ENCODE results near the gene SEC63.
A peak's percentile ranks its signal among the peaks of the same experiment; 100 is the strongest.
"Not testable (repeated sequence)": the region's sequence is repeated elsewhere in the genome, so short reads cannot be mapped to it uniquely, and the experiment has no call there.

Gene SEC63

GRCh38 chr6:107860144-107860543 is 97.9 kb downstream of the SEC63 start:
- not testable (repeated sequence) for DNase-seq (ENCODE audit: low spot score)

- DNase-seq (ENCODE audit: low spot score): no peak
Measured at GRCh38 chr6:107853230-107853629, 104.8 kb downstream of the SEC63 start.

GRCh38 chr6:107849325-107849724 is 108.7 kb downstream of the SEC63 start:
- no peak for DNase-seq (ENCODE audit: low spot score)

GRCh38 chr6:107847844-107848802 is 109.9 kb downstream of the SEC63 start:
- peak; percentile 92 for DNase-seq (ENCODE audit: low spot score)

- no peak for DNase-seq (ENCODE audit: low spot score)
Measured at GRCh38 chr6:107846262-107846795, 111.7 kb downstream of the SEC63 start.

- no peak for DNase-seq (ENCODE audit: low spot score)
Measured at GRCh38 chr6:107845777-107846176, 112.2 kb downstream of the SEC63 start.

- no peak for DNase-seq (ENCODE audit: low spot score)
Measured at GRCh38 chr6:107843400-107843799, 114.6 kb downstream of the SEC63 start.

- DNase-seq (ENCODE audit: low spot score): no peak
Measured at GRCh38 chr6:107841275-107841670, 116.7 kb downstream of the SEC63 start.

GRCh38 chr6:107840636-107841274 is 117.3 kb downstream of the SEC63 start:
- DNase-seq (ENCODE audit: low spot score): no peak

GRCh38 chr6:107833136-107833535 is 124.9 kb downstream of the SEC63 start:
- no peak for DNase-seq (ENCODE audit: low spot score)

GRCh38 chr6:107832151-107833056 is 125.6 kb downstream of the SEC63 start:
- no peak for DNase-seq (ENCODE audit: low spot score)

- no peak for DNase-seq (ENCODE audit: low spot score)
Measured at GRCh38 chr6:107830060-107830459, 127.9 kb downstream of the SEC63 start.

GRCh38 chr6:107827541-107827940 is 130.5 kb downstream of the SEC63 start:
- DNase-seq (ENCODE audit: low spot score): no peak

- no peak for DNase-seq (ENCODE audit: low spot score)
Measured at GRCh38 chr6:107823047-107823557, 134.9 kb downstream of the SEC63 start.

- no peak for DNase-seq (ENCODE audit: low spot score)
Measured at GRCh38 chr6:107822176-107823046, 135.6 kb downstream of the SEC63 start.

GRCh38 chr6:107821591-107821990 is 136.4 kb downstream of the SEC63 start:
- no peak for DNase-seq (ENCODE audit: low spot score)

- DNase-seq (ENCODE audit: low spot score): no peak
Measured at GRCh38 chr6:107820338-107821261, 137.4 kb downstream of the SEC63 start.

GRCh38 chr6:107819964-107820337 is 138.1 kb downstream of the SEC63 start:
- DNase-seq (ENCODE audit: low spot score): no peak

- no peak for DNase-seq (ENCODE audit: low spot score)
Measured at GRCh38 chr6:107819217-107819616, 138.8 kb downstream of the SEC63 start.

- DNase-seq (ENCODE audit: low spot score): no peak
Measured at GRCh38 chr6:107818272-107818671, 139.7 kb downstream of the SEC63 start.
